CD4-positive, alpha-beta T cell (primary cell): ENCODE data around the gene SEPTIN2. TPM values are rescaled to one million over a fixed set of nuclear protein-coding genes. Genes with fewer than 3 reads are reported as not detected.
A peak's percentile ranks its signal among the peaks of the same experiment; 100 is the strongest.

Experiments used
- ATAC-seq: fragments of 200-7000 bp; cut with Tn5 transposase; one replicate; pipeline ENCODE4 v1.10.0; 2022; ENCODE audit warnings: mild to moderate bottlenecking; ENCODE audit not compliant: poor library complexity
- CTCF ChIA-PET: fragments of 350-600 bp; sonication (Branson Sonifier 250); formaldehyde crosslinking; loops from one replicate; lab custom pipeline; 2021; ENCODE audit warnings: antibody characterized with exemption, inconsistent platforms; lab: Charles Lee
- POLR2A ChIA-PET: fragments of 350-600 bp; sonication (Branson Sonifier 250); formaldehyde crosslinking; loops from one replicate; lab custom pipeline; 2021; ENCODE audit warnings: antibody characterized with exemption, inconsistent platforms; lab: Charles Lee
- DNase-seq, 14 experiments: peaks; one replicate each; pipeline ENCODE4 v3.0.0-alpha.2; 2013 to 2020; ENCODE audit warnings: mixed read lengths in 2 of 14
- H3K27ac ChIP-seq, 2 donors: one replicate each; pipeline versions ENCODE4 v1.5.1 to v1.7.0; 2013; ENCODE audit warnings: low read length in 2 of 2, low read depth in 1 of 2, mild to moderate bottlenecking in 1 of 2
- H3K27me3 ChIP-seq, 2 experiments: 1 replicate in 1 of 2; 2 replicates in 1 of 2; pipeline versions ENCODE4 v1.6.1 to v1.7.0; 2013; ENCODE audit warnings: low read length in 2 of 2, control low read depth in 1 of 2, mild to moderate bottlenecking in 1 of 2, moderate library complexity in 1 of 2; ENCODE audit not compliant: insufficient read depth in 2 of 2, control insufficient read depth in 1 of 2
- H3K36me3 ChIP-seq: one replicate; pipeline ENCODE4 v1.6.1; 2013; ENCODE audit warnings: low read length, control low read depth; ENCODE audit not compliant: insufficient read depth
- H3K4me1 ChIP-seq: one replicate; pipeline ENCODE4 v1.6.1; 2013; ENCODE audit warnings: low read length, control low read depth; ENCODE audit not compliant: insufficient read depth
- H3K4me3 ChIP-seq: one replicate; pipeline ENCODE4 v1.5.1; 2013; ENCODE audit warnings: mild to moderate bottlenecking, low read length, moderate library complexity
- H3K9me3 ChIP-seq, 2 experiments: 1 replicate in 1 of 2; 2 replicates in 1 of 2; pipeline versions ENCODE4 v1.6.1 to v1.7.0; 2013; ENCODE audit warnings: low read length in 2 of 2, mild to moderate bottlenecking in 2 of 2, control low read depth in 1 of 2, moderate library complexity in 1 of 2; ENCODE audit not compliant: control insufficient read depth in 1 of 2, insufficient read depth in 1 of 2
- H3K27ac Mint-ChIP-seq: one replicate; pipeline ENCODE4 v1.8.0; 2020; ENCODE audit warnings: mixed read lengths
- H3K27me3 Mint-ChIP-seq: one replicate; pipeline ENCODE4 v1.8.0; 2021; ENCODE audit warnings: mixed read lengths
- H3K36me3 Mint-ChIP-seq: one replicate; pipeline ENCODE4 v1.8.0; 2021; ENCODE audit warnings: low read depth, mixed read lengths
- H3K4me1 Mint-ChIP-seq: one replicate; pipeline ENCODE4 v1.8.0; 2021; ENCODE audit warnings: low read depth, mixed read lengths
- H3K4me3 Mint-ChIP-seq: one replicate; pipeline ENCODE4 v1.8.0; 2020; ENCODE audit warnings: mild to moderate bottlenecking, mixed read lengths
- H3K9me3 Mint-ChIP-seq: one replicate; pipeline ENCODE4 v1.8.0; 2020; ENCODE audit warnings: mixed read lengths
- intact Hi-C, 2 experiments: fragments of 100-400 bp; cut with DNase I in 1 of 2; cut with micrococcal nuclease in 1 of 2; formaldehyde crosslinking; loops; one replicate each; pipeline versions ENCODE4 v1.15.1 to v1.9.0; 2023 to 2025; cut with DNase I, micrococcal nuclease
- total RNA-seq, 174 experiments: library from RNA in 2 of 174; stranded (reverse) in 2 of 174; gene quantifications; one replicate each; pipeline ENCODE4 v1.2.3 and lab custom pipeline; 2021 to 2026
- TF ChIP-seq, protein P1 (sequence below): fragments of 200-600 bp; IDR thresholded peaks from one replicate; pipeline ENCODE4 v1.8.0; 2022; ENCODE audit warnings: antibody characterized with exemption, mild to moderate bottlenecking

Gene SEPTIN2
- total RNA-seq, 2 experiments from 2014 or later, result 189 to 196 TPM

- Histone ChIP-seq H3K4me1 (peaks cover 22% of the 10 kb centered on the region), H3K27ac (no peak overlapping the region), H3K27me3 (no peaks in the 10 kb centered on the region), H3K9me3 (no peaks in the 10 kb centered on the region), H3K4me3 (no peak overlapping the region), H3K36me3 (peaks cover 46% of the 10 kb centered on the region)
- Mint-ChIP-seq H3K9me3 (no peaks in the 10 kb centered on the region), H3K27ac (peak overlapping the region; percentile 27), H3K4me1 (peaks cover 49% of the 10 kb centered on the region), H3K27me3 (no peaks in the 10 kb centered on the region), H3K4me3 (no peak overlapping the region), H3K36me3 (peaks cover 67% of the 10 kb centered on the region)
- TF ChIP-seq, protein P1, sequence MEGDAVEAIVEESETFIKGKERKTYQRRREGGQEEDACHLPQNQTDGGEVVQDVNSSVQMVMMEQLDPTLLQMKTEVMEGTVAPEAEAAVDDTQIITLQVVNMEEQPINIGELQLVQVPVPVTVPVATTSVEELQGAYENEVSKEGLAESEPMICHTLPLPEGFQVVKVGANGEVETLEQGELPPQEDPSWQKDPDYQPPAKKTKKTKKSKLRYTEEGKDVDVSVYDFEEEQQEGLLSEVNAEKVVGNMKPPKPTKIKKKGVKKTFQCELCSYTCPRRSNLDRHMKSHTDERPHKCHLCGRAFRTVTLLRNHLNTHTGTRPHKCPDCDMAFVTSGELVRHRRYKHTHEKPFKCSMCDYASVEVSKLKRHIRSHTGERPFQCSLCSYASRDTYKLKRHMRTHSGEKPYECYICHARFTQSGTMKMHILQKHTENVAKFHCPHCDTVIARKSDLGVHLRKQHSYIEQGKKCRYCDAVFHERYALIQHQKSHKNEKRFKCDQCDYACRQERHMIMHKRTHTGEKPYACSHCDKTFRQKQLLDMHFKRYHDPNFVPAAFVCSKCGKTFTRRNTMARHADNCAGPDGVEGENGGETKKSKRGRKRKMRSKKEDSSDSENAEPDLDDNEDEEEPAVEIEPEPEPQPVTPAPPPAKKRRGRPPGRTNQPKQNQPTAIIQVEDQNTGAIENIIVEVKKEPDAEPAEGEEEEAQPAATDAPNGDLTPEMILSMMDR, result no peak
- ATAC-seq (no peak), DNase-seq (no peak)
- intact Hi-C loops, result no loop called here
- CTCF ChIA-PET, result no interaction called here
- POLR2A ChIA-PET, result no interaction called here
Measured at GRCh38 chr2:241323778-241324177, 8.1 kb downstream of the SEPTIN2 start.

DNA sequence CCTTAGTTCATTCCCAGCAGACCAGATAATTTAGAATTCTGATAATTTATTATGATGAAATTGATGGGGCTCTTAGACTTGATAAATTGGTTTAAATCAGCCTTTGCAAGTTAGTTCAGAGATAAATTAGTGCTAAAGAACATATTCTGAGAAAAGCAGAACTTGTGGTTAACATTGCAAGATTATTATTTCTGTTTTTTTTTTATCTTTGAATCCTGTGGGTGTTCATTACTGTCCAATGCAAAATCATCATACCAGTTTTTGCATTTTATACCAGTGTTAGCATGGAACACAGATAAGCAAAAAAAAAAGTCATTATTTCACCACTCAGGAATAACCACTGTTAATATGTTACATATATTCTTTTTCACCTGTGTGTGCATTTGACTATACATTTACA lies 9.1 kb downstream of the SEPTIN2 start:
- no peak overlapping the region for H3K4me3 Mint-ChIP-seq
- peaks cover 42% of the 10 kb centered on the region for H3K4me1 Mint-ChIP-seq
- peaks cover 70% of the 10 kb centered on the region for H3K36me3 Mint-ChIP-seq
- H3K27ac Mint-ChIP-seq, result no peak overlapping the region
- Histone ChIP-seq H3K27me3 (no peaks in the 10 kb centered on the region), H3K4me1 (peaks cover 16% of the 10 kb centered on the region), H3K4me3 (no peak overlapping the region), H3K27ac (no peak overlapping the region), H3K9me3 (no peaks in the 10 kb centered on the region), H3K36me3 (peaks cover 54% of the 10 kb centered on the region)
- ChIA-PET CTCF (no interaction called here), POLR2A (no interaction called here)
- no peaks in the 10 kb centered on the region for H3K9me3 Mint-ChIP-seq
- intact Hi-C loops, result no loop called here
- DNase-seq, result no peak
- TF ChIP-seq, protein P1, result no peak
- no peaks in the 10 kb centered on the region for H3K27me3 Mint-ChIP-seq
- no peak for ATAC-seq

- H3K36me3 Mint-ChIP-seq, result peaks cover 70% of the 10 kb centered on the region
- TF ChIP-seq, protein P1, result no peak
- DNase-seq (no peak), ATAC-seq (no peak)
- H3K4me1 Mint-ChIP-seq, result peaks cover 39% of the 10 kb centered on the region
- H3K27ac ChIP-seq, result no peak overlapping the region
- H3K4me1 ChIP-seq, result peaks cover 13% of the 10 kb centered on the region
- intact Hi-C loops, result no loop called here
- peaks cover 58% of the 10 kb centered on the region for H3K36me3 ChIP-seq
- H3K27me3 Mint-ChIP-seq, result no peaks in the 10 kb centered on the region
- CTCF ChIA-PET, result no interaction called here
- H3K4me3 ChIP-seq, result no peak overlapping the region
- no peaks in the 10 kb centered on the region for H3K9me3 Mint-ChIP-seq
- no peak overlapping the region for H3K4me3 Mint-ChIP-seq
- H3K27ac Mint-ChIP-seq, result no peak overlapping the region
- POLR2A ChIA-PET, result no interaction called here
- H3K27me3 ChIP-seq, result no peaks in the 10 kb centered on the region
- H3K9me3 ChIP-seq, result no peaks in the 10 kb centered on the region
Measured at GRCh38 chr2:241325257-241325656, 9.5 kb downstream of the SEPTIN2 start.
